Mesothelial cell of epicardium (in vitro differentiated cells): Measurements from ENCODE around the gene FUT8. TPM values are rescaled to one million over a fixed set of nuclear protein-coding genes. Genes with fewer than 3 reads are reported as not detected.

Experiments used
- DNase-seq, 2 experiments: peaks; one replicate each; pipeline ENCODE4 v3.0.0; 2021; ENCODE audit warnings: low spot score in 2 of 2; ENCODE audit not compliant: unreplicated experiment in 2 of 2
- H3K27ac Mint-ChIP-seq: 2 replicates; pipeline ENCODE4 v1.8.0; 2021; ENCODE audit warnings: mixed read lengths
- H3K27me3 Mint-ChIP-seq: 2 replicates; pipeline ENCODE4 v1.8.0; 2021; ENCODE audit warnings: low read depth, mixed read lengths
- H3K36me3 Mint-ChIP-seq: 2 replicates; pipeline ENCODE4 v1.8.0; 2021; ENCODE audit warnings: mixed read lengths
- H3K4me1 Mint-ChIP-seq: 2 replicates; pipeline ENCODE4 v1.8.0; 2021; ENCODE audit warnings: mixed read lengths
- H3K4me3 Mint-ChIP-seq: 2 replicates; pipeline ENCODE4 v1.8.0; 2021; ENCODE audit warnings: mild to moderate bottlenecking, moderate library complexity, mixed read lengths
- H3K9me3 Mint-ChIP-seq: 2 replicates; pipeline ENCODE4 v1.8.0; 2021; ENCODE audit warnings: mixed read lengths
- total RNA-seq: library from RNA; stranded (reverse); gene quantifications from 3 replicates; pipeline ENCODE4 v1.2.1, GENCODE V29; 2021
- TF ChIP-seq, protein P1 (sequence below): fragments of 200-600 bp; sonication (generic); IDR thresholded peaks from one replicate; pipeline ENCODE4 v1.5.0; 2021; ENCODE audit warnings: antibody characterized with exemption; ENCODE audit not compliant: unreplicated experiment

The FUT8 gene
- total RNA-seq, 1 donor from 2014 or later = 49.4 TPM

DNA sequence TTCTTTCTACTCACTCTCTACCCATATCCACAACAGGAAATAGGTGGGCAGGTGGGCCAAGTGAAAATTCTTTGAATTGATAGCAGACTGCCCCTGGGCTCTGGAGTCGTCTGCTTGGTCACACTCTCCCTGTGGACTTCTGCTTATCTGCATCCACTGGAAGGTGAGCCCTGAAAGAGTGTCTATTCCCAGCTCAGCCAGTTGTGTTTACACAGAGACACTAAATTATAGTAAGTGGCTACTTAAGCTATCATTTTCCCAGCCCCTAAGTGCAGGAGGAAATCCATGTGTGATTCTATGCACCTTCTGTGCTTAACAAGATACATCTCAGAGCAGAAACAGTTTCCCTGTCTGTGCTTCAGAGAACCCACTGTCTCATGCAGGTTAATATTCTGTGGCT, 338.4 kb downstream of the FUT8 start:
- TF ChIP-seq, protein P1, sequence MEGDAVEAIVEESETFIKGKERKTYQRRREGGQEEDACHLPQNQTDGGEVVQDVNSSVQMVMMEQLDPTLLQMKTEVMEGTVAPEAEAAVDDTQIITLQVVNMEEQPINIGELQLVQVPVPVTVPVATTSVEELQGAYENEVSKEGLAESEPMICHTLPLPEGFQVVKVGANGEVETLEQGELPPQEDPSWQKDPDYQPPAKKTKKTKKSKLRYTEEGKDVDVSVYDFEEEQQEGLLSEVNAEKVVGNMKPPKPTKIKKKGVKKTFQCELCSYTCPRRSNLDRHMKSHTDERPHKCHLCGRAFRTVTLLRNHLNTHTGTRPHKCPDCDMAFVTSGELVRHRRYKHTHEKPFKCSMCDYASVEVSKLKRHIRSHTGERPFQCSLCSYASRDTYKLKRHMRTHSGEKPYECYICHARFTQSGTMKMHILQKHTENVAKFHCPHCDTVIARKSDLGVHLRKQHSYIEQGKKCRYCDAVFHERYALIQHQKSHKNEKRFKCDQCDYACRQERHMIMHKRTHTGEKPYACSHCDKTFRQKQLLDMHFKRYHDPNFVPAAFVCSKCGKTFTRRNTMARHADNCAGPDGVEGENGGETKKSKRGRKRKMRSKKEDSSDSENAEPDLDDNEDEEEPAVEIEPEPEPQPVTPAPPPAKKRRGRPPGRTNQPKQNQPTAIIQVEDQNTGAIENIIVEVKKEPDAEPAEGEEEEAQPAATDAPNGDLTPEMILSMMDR = no peak
- peaks cover 9% of the 10 kb centered on the region for H3K9me3 Mint-ChIP-seq
- H3K4me3 Mint-ChIP-seq = no peak overlapping the region
- no peak overlapping the region for H3K27ac Mint-ChIP-seq
- no peaks in the 10 kb centered on the region for H3K36me3 Mint-ChIP-seq
- no peak for DNase-seq
- H3K4me1 Mint-ChIP-seq = no peaks in the 10 kb centered on the region
- no peaks in the 10 kb centered on the region for H3K27me3 Mint-ChIP-seq

GRCh38 chr14:65751510-65751909, 339.0 kb downstream of the FUT8 start:
- DNase-seq = no peak
- TF ChIP-seq, protein P1 = no peak
- H3K27ac Mint-ChIP-seq = no peak overlapping the region
- no peaks in the 10 kb centered on the region for H3K4me1 Mint-ChIP-seq
- H3K4me3 Mint-ChIP-seq = no peak overlapping the region
- H3K27me3 Mint-ChIP-seq = no peaks in the 10 kb centered on the region
- peaks cover 9% of the 10 kb centered on the region for H3K9me3 Mint-ChIP-seq
- no peaks in the 10 kb centered on the region for H3K36me3 Mint-ChIP-seq

DNA sequence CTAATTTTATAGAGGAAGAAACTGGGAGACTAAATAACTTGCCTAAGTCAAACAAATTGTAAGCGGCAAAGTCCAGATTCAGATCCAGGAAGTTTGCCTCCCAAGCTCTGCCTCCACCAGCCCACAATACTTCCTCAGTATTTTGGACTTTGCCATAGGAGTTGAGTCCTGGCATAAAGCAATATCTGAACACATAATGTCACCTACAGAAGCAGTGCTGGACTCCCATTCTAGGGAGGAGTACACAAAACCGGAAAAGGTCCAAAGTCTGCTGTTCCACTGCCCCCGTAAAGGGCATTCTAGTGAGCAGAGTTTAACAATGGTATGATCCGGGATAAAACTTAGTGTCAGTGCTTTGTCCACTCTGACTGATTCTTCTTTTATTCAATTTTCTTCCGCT, 340.5 kb downstream of the FUT8 start:
- Mint-ChIP-seq H3K27me3 (no peaks in the 10 kb centered on the region), H3K9me3 (no peaks in the 10 kb centered on the region), H3K4me3 (no peak overlapping the region), H3K4me1 (no peaks in the 10 kb centered on the region), H3K36me3 (no peaks in the 10 kb centered on the region), H3K27ac (no peak overlapping the region)
- TF ChIP-seq, protein P1 = no peak
- DNase-seq = no peak

GRCh38 chr14:65755331-65755730, 342.8 kb downstream of the FUT8 start:
- Mint-ChIP-seq H3K9me3 (peaks cover 7% of the 10 kb centered on the region), H3K4me3 (no peak overlapping the region), H3K36me3 (peaks cover 1% of the 10 kb centered on the region), H3K4me1 (no peaks in the 10 kb centered on the region), H3K27me3 (peaks cover 3% of the 10 kb centered on the region), H3K27ac (no peak overlapping the region)
- TF ChIP-seq, protein P1 = no peak
- no peak for DNase-seq

- Mint-ChIP-seq H3K4me1 (no peaks in the 10 kb centered on the region), H3K9me3 (peaks cover 13% of the 10 kb centered on the region), H3K27ac (no peak overlapping the region), H3K27me3 (peaks cover 16% of the 10 kb centered on the region), H3K4me3 (no peak overlapping the region), H3K36me3 (peaks cover 1% of the 10 kb centered on the region)
- TF ChIP-seq, protein P1 = no peak
- no peak for DNase-seq
Observed at GRCh38 chr14:65756880-65757279, 344.4 kb downstream of the FUT8 start.

GRCh38 chr14:65769151-65769550, 356.6 kb downstream of the FUT8 start:
- peaks cover 22% of the 10 kb centered on the region for H3K9me3 Mint-ChIP-seq
- peaks cover 60% of the 10 kb centered on the region for H3K27me3 Mint-ChIP-seq
- H3K36me3 Mint-ChIP-seq = no peaks in the 10 kb centered on the region
- DNase-seq = no peak
- H3K27ac Mint-ChIP-seq = no peak overlapping the region
- TF ChIP-seq, protein P1 = no peak
- no peaks in the 10 kb centered on the region for H3K4me1 Mint-ChIP-seq
- H3K4me3 Mint-ChIP-seq = no peak overlapping the region
